ENCODE results near the gene TSPEAR. TPM values are rescaled to one million over a fixed set of nuclear protein-coding genes. Genes with fewer than 3 reads are reported as not detected.

The TSPEAR gene
- total and polyA plus RNA-seq, 2 donors from 2014 or later = 0.09 to 0.22 TPM

DNA sequence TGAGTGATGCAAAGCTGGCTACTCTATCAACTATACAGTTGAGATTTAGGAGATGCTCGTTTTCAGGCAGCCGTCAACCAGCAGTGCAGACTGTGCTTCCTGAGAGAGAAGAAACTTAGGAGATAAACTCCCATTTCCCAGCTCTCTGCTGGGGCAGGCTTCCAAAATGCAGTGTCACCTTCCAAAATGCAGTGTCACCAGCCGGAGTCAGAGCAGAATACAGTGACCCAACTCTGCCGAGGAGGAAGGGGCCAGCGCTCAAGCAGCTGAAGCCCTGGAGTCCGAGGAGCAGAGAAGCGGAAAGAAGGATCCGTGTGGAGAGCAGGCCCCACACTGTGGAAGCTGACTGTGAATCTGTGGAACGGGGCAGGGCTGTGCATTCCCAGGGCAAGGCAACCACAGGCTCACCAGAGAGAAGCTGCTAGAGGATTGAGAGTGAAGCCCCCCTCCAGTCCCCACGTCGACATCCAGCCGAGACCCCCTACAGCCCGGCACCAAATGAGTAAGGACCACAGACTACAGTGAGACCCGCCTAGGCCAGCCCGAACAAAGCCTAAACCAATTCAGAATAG lies 28.7 kb downstream of the TSPEAR start:
- Histone ChIP-seq H3K9me3 (ENCODE audit: control insufficient read depth in 2 of 3, insufficient read depth in 1 of 3, low read length in 3 of 3) (no peaks in the 10 kb centered on the region), H3K27ac (ENCODE audit: low read depth in 2 of 2, low read length in 2 of 2) (no peak overlapping the region), H3K4me3 (ENCODE audit: low read length in 3 of 3) (no peak overlapping the region), H3K4me1 (ENCODE audit: control insufficient read depth in 2 of 3, insufficient read depth in 2 of 3, low read depth in 1 of 3, low read length in 3 of 3) (no peaks in the 10 kb centered on the region), H3K9ac (ENCODE audit: low read length in 3 of 3) (no peak overlapping the region), H3K27me3 (ENCODE audit: control insufficient read depth, insufficient read depth, low read length) (no peaks in the 10 kb centered on the region), H3K36me3 (ENCODE audit: control insufficient read depth in 2 of 3, insufficient read depth in 3 of 3, low read length in 3 of 3) (no peaks in the 10 kb centered on the region)
- no peak for TF ChIP-seq CTCF (IDR thresholded peaks at IDR 0.05; ENCODE audit: borderline replicate concordance, extremely low read depth, insufficient read depth)
- no peak for FAIRE-seq
- DNase-seq = no peak
- intact Hi-C loops (cut with DNase I) = no loop called here

DNA sequence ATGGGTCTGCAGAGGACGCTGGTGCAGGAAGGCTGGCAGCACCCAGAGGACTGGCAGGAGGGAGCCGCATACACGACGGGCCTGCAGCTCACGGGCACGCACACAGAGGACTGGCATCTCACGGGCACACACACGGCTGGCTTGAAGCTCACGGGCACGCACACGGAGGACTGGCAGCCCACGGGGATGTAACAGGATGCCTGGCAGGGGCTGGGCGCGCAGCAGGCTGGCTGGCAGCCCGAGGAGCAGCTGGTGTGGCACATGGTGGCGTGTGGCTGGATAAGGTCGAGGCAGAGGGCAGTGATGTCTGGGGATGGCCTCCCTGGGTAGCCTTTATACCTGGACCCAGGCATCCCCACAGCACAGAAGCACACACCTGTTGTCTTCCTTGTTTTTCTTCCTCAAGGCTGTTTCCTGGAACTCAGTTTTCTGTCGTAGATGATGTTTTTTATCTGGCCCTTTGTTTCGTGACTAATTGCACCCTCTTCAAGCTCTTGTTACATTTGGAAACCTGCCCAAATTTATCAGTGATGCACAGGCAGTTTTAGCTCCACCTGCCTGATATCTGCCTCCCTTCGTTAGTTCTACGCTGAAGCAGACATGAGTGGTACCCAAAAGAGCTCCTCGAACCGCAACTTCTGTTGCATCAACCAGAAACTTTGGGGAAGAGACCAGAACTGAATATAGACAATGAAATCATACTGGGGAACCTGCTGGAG lies 29.4 kb downstream of the TSPEAR start, which contains the start of gene KRTAP12-1:
Gene KRTAP12-1, minus strand, starts transcription at position 303 of the 719 bp plus-strand sequence. Its CDS starts 40 bp downstream, at position 263.
- Histone ChIP-seq H3K4me1 (ENCODE audit: control insufficient read depth in 2 of 3, insufficient read depth in 2 of 3, low read depth in 1 of 3, low read length in 3 of 3) (no peaks in the 10 kb centered on the region), H3K9ac (ENCODE audit: low read length in 3 of 3) (no peak within 1 kb of the TSS), H3K36me3 (ENCODE audit: control insufficient read depth in 2 of 3, insufficient read depth in 3 of 3, low read length in 3 of 3) (no peaks in the 10 kb centered on the region), H3K9me3 (ENCODE audit: control insufficient read depth in 2 of 3, insufficient read depth in 1 of 3, low read length in 3 of 3) (no peaks in the 10 kb centered on the region), H3K4me3 (ENCODE audit: low read length in 3 of 3) (no peak within 1 kb of the TSS), H3K27me3 (ENCODE audit: control insufficient read depth, insufficient read depth, low read length) (no peaks in the 10 kb centered on the region), H3K27ac (ENCODE audit: low read depth in 2 of 2, low read length in 2 of 2) (no peak within 1 kb of the TSS)
- FAIRE-seq (no peak), DNase-seq (no peak)
- TF ChIP-seq CTCF (IDR thresholded peaks at IDR 0.05; ENCODE audit: borderline replicate concordance, extremely low read depth, insufficient read depth) = no peak
- intact Hi-C loops (cut with DNase I) = no loop called here

DNA sequence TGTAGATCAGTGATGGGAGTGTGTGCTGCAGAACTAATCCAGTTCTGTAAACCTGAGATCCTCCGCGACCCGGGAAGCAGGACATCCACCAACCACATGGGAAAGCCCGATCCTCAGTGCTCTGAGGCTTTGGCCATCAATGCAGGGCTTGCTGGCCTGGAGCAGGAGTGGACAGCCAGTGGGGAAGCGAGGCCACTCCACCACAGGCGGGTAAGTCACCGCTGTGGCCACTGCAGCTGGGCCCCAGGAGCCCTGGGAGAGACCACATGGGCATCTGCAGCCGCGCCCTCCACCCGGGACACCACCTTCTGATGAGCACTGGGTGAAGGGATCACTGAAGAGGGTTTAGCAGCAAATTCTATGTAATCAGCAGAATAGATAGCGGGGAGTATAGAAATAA lies 30.2 kb downstream of the TSPEAR start:
- DNase-seq (no peak), FAIRE-seq (no peak)
- Histone ChIP-seq H3K4me3 (ENCODE audit: low read length in 3 of 3) (no peak overlapping the region), H3K4me1 (ENCODE audit: control insufficient read depth in 2 of 3, insufficient read depth in 2 of 3, low read depth in 1 of 3, low read length in 3 of 3) (no peaks in the 10 kb centered on the region), H3K27me3 (ENCODE audit: control insufficient read depth, insufficient read depth, low read length) (no peaks in the 10 kb centered on the region), H3K36me3 (ENCODE audit: control insufficient read depth in 2 of 3, insufficient read depth in 3 of 3, low read length in 3 of 3) (no peaks in the 10 kb centered on the region), H3K9ac (ENCODE audit: low read length in 3 of 3) (no peak overlapping the region), H3K27ac (ENCODE audit: low read depth in 2 of 2, low read length in 2 of 2) (no peak overlapping the region), H3K9me3 (ENCODE audit: control insufficient read depth in 2 of 3, insufficient read depth in 1 of 3, low read length in 3 of 3) (no peaks in the 10 kb centered on the region)
- intact Hi-C loops (cut with DNase I) = no loop called here
- TF ChIP-seq CTCF (IDR thresholded peaks at IDR 0.05; ENCODE audit: borderline replicate concordance, extremely low read depth, insufficient read depth) = no peak

Data from kidney (tissue), 14 donors.